HepG2 (cell line): ENCODE results near the gene DBNDD2. TPM values are rescaled to one million over a fixed set of nuclear protein-coding genes. Genes with fewer than 3 reads are reported as not detected.

Experiments used
- ETV5 ChIP-seq: IDR thresholded peaks from 2 replicates; pipeline ENCODE4 v1.6.1; 2018; ENCODE audit warnings: missing biosample characterization, missing genetic modification reagents, inconsistent platforms, borderline replicate concordance
- HOXD1 ChIP-seq: sonication (generic); formaldehyde crosslinking; IDR thresholded peaks from 2 replicates; pipeline ENCODE4 v1.5.0; 2020; ENCODE audit warnings: missing genetic modification reagents
- MIXL1 ChIP-seq: IDR thresholded peaks from 2 replicates; pipeline ENCODE4 v1.6.1; 2016
- MXI1 ChIP-seq: IDR thresholded peaks from 3 replicates; pipeline ENCODE4 v1.6.1; 2012; ENCODE audit warnings: low read depth, low read length, inconsistent platforms, borderline replicate concordance
- PAWR ChIP-seq: sonication (generic); formaldehyde crosslinking; IDR thresholded peaks from 2 replicates; pipeline ENCODE4 v1.4.0; 2020; ENCODE audit warnings: missing genetic modification reagents, mild to moderate bottlenecking, borderline replicate concordance
- PHF20 ChIP-seq: sonication (generic); formaldehyde crosslinking; IDR thresholded peaks from 2 replicates; pipeline ENCODE4 v1.5.0; 2020; ENCODE audit warnings: mild to moderate bottlenecking, missing genetic modification reagents
- PRDM10 ChIP-seq: sonication (generic); formaldehyde crosslinking; IDR thresholded peaks from 2 replicates; pipeline ENCODE4 v1.4.0; 2020; ENCODE audit warnings: low read depth, missing genetic modification reagents
- RCOR2 ChIP-seq: IDR thresholded peaks from 2 replicates; pipeline ENCODE4 v1.6.1; 2016; ENCODE audit warnings: missing biosample characterization, missing genetic modification reagents
- SIN3A ChIP-seq: IDR thresholded peaks from 2 replicates; pipeline ENCODE4 v1.6.1; 2011; ENCODE audit warnings: low read depth, mild to moderate bottlenecking, control low read depth, low read length, borderline replicate concordance
- THRA ChIP-seq: sonication (generic); formaldehyde crosslinking; IDR thresholded peaks from 2 replicates; pipeline ENCODE4 v1.4.0; 2020; ENCODE audit warnings: missing genetic modification reagents, borderline replicate concordance
- ZBTB42 ChIP-seq: sonication (generic); formaldehyde crosslinking; IDR thresholded peaks from 2 replicates; pipeline ENCODE4 v1.5.0; 2020; ENCODE audit warnings: mild to moderate bottlenecking, missing genetic modification reagents
- ZGPAT ChIP-seq: IDR thresholded peaks from 2 replicates; pipeline ENCODE4 v1.6.1; 2016; ENCODE audit warnings: mild to moderate bottlenecking
- ZMAT3 ChIP-seq: sonication (generic); formaldehyde crosslinking; conservative IDR thresholded peaks from 2 replicates; pipeline ENCODE4 v1.7.0; 2021; ENCODE audit warnings: missing genetic modification reagents
- ZMYM3 ChIP-seq: sonication (generic); formaldehyde crosslinking; IDR thresholded peaks from 2 replicates; pipeline ENCODE4 v1.5.1; 2020; ENCODE audit warnings: mild to moderate bottlenecking, missing genetic modification reagents
- ZNF598 ChIP-seq: sonication (generic); formaldehyde crosslinking; IDR thresholded peaks from 2 replicates; pipeline ENCODE4 v1.5.1; 2020; ENCODE audit warnings: mild to moderate bottlenecking, missing genetic modification reagents, borderline replicate concordance
- ZNF841 ChIP-seq: sonication (generic); formaldehyde crosslinking; IDR thresholded peaks from 2 replicates; pipeline ENCODE4 v1.8.1; 2023; ENCODE audit warnings: missing genetic modification reagents, borderline replicate concordance
- polyA plus RNA-seq, 8 experiments: library from polyadenylated mRNA; depleted of rRNA in 3 of 8; stranded (reverse) in 7 of 8; unstranded in 1 of 8; fragments of >200 nt; fragmentation: Illumina TruSeq in 4 of 8; extraction: Trizol in 4 of 8; gene quantifications; 2 replicates each; pipeline versions ENCODE4 v1.2.1 to v1.2.3, GENCODE V29; 2011 to 2016; ENCODE audit warnings: low read depth in 4 of 8, missing spikeins in 1 of 8, mixed read lengths in 1 of 8; ENCODE audit not compliant: insufficient read depth in 1 of 8
- total RNA-seq, 5 experiments: library from RNA; depleted of rRNA; stranded (reverse); fragments of >200 nt; fragmentation: Illumina TruSeq; extraction: Trizol; gene quantifications; 2 replicates each; pipeline ENCODE4 v1.2.3, GENCODE V29; 2016; ENCODE audit warnings: low read depth in 1 of 5
- TF ChIP-seq, protein P1 (sequence below): sonication (generic); formaldehyde crosslinking; IDR thresholded peaks from 2 replicates; pipeline ENCODE4 v1.5.1; 2020; ENCODE audit warnings: mild to moderate bottlenecking, missing genetic modification reagents
- TF ChIP-seq, protein P2 (sequence below): sonication (generic); formaldehyde crosslinking; conservative IDR thresholded peaks from 2 replicates; pipeline ENCODE4 v1.8.0; 2022; ENCODE audit warnings: low read depth, missing genetic modification reagents

Gene DBNDD2
- total and polyA plus RNA-seq, 2 of the 13 experiments (the other 11 are each of a cell fraction or from before 2014, with no cell fraction given): 16.7 to 47.6 TPM

DNA sequence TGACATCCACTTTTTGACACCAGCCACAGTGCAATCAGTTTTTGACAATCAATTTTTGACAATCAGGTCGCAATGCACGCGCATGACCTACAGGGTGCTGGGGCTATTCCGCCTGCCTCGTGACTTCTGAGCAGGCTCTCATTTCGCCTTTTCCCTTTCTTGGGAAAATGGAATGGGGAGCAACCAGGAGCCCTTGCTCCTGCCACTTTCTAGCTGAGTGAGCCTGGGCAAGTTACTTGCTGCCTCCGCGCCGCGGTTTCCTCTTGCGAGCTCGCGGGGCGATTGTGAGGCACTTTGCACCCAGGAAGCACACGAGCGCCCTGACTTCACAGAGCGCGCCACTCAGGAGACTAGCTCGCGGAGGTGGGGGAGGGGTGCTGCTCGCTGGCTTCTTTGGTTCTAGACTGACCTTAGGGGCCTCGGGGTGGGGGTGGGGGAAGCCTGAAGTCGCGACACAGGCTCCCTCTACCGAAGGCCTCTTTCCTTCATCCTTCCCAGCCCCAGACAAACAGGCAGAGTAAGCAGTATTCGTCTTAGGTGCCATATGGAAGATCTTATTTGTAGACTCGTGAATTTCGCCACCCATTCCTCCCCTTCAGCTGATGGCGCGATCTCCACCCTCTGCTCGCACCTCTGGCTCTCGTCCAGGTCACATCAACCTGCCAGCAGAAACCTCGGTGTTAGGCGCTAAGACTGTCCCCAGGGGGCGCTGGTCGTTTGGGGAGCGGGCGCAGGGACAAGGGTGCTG, 34.6 kb upstream of the DBNDD2 start (continued):
- TF ChIP-seq, protein P1, sequence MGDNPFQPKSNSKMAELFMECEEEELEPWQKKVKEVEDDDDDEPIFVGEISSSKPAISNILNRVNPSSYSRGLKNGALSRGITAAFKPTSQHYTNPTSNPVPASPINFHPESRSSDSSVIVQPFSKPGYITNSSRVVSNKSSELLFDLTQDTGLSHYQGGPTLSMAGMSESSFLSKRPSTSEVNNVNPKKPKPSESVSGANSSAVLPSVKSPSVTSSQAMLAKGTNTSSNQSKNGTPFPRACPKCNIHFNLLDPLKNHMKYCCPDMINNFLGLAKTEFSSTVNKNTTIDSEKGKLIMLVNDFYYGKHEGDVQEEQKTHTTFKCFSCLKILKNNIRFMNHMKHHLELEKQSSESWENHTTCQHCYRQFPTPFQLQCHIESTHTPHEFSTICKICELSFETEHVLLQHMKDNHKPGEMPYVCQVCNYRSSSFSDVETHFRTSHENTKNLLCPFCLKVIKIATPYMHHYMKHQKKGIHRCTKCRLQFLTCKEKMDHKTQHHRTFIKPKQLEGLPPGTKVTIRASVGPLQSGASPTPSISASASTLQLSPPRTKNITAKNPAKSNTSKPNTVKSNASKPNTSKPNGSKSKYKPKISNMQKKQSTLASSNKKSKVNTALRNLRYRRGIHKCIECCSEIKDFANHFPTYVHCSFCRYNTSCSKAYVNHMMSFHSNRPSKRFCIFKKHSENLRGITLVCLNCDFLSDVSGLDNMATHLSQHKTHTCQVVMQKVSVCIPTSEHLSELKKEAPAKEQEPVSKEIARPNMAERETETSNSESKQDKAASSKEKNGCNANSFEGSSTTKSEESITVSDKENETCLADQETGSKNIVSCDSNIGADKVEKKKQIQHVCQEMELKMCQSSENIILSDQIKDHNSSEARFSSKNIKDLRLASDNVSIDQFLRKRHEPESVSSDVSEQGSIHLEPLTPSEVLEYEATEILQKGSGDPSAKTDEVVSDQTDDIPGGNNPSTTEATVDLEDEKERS (CRISPR knock-in tag): 0 out of 2 replicates have a peak, but pooled peaks have one; percentile 47
- TF ChIP-seq PAWR (CRISPR knock-in tag) (no peak), RCOR2 (CRISPR knock-in tag) (no peak), ZMYM3 (CRISPR knock-in tag) (peak; percentile 69; the same call in 1 of the 2 replicates), ZNF841 (CRISPR knock-in tag) (no peak), SIN3A (no peak), PHF20 (CRISPR knock-in tag) (peak; percentile 57), ETV5 (peak; percentile 30; the same call in 1 of the 2 replicates), MXI1 (no peak), THRA (CRISPR knock-in tag) (peak; percentile 61; the same call in 1 of the 2 replicates), HOXD1 (CRISPR knock-in tag) (no peak), PRDM10 (CRISPR knock-in tag) (peak; percentile 62; the same call in 1 of the 2 replicates), ZMAT3 (CRISPR knock-in tag) (no peak), MIXL1 (0 out of 2 replicates have a peak, but pooled peaks have one; percentile 33), ZNF598 (CRISPR knock-in tag) (no peak), ZGPAT (no peak), ZBTB42 (CRISPR knock-in tag) (no peak)
- TF ChIP-seq, protein P2, sequence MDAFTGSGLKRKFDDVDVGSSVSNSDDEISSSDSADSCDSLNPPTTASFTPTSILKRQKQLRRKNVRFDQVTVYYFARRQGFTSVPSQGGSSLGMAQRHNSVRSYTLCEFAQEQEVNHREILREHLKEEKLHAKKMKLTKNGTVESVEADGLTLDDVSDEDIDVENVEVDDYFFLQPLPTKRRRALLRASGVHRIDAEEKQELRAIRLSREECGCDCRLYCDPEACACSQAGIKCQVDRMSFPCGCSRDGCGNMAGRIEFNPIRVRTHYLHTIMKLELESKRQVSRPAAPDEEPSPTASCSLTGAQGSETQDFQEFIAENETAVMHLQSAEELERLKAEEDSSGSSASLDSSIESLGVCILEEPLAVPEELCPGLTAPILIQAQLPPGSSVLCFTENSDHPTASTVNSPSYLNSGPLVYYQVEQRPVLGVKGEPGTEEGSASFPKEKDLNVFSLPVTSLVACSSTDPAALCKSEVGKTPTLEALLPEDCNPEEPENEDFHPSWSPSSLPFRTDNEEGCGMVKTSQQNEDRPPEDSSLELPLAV (CRISPR knock-in tag): no peak
